BJ (cell line): ENCODE results near the gene ZCCHC4. TPM values are rescaled to one million over a fixed set of nuclear protein-coding genes. Genes with fewer than 3 reads are reported as not detected.

Experiments used
- CTCF ChIA-PET: fragments of 350-600 bp; formaldehyde crosslinking; extraction: SDS; loops from one replicate; lab custom pipeline; 2021; ENCODE audit warnings: antibody characterized with exemption, inconsistent platforms; lab: Yijun Ruan, JAX
- POLR2A ChIA-PET: fragments of 300-600 bp; sonication (Branson Sonifier 250); formaldehyde crosslinking; extraction: SDS; loops from one replicate; lab custom pipeline; 2021; ENCODE audit warnings: antibody characterized with exemption; lab: Charles Lee
- DNase-seq: peaks from one replicate; pipeline ENCODE4 v3.0.0-alpha.2; 2011; ENCODE audit warnings: low read depth
- H3K27me3 ChIP-seq: 2 replicates; pipeline ENCODE4 v1.6.0; 2011; ENCODE audit warnings: low read length; ENCODE audit not compliant: control insufficient read depth, insufficient read depth
- H3K36me3 ChIP-seq: 2 replicates; pipeline ENCODE4 v1.5.1; 2011; ENCODE audit warnings: low read length; ENCODE audit not compliant: control insufficient read depth, insufficient read depth
- H3K4me3 ChIP-seq: 2 replicates; pipeline ENCODE4 v1.5.1; 2011; ENCODE audit warnings: low read depth, mild to moderate bottlenecking, control low read depth, low read length
- polyA plus RNA-seq: library from polyadenylated mRNA; depleted of rRNA; stranded (reverse); fragments of >200 nt; gene quantifications from 2 replicates; pipeline ENCODE4 v1.2.3, GENCODE V29; 2011
- TF ChIP-seq, protein P1 (sequence below): IDR thresholded peaks from 2 replicates; pipeline ENCODE4 v1.5.1; 2011; ENCODE audit warnings: low read depth, mild to moderate bottlenecking, control low read depth, inconsistent platforms, low read length, moderate library complexity; ENCODE audit not compliant: insufficient read depth

ZCCHC4 gene
- polyA plus RNA-seq, 1 experiment, result 5.8 TPM

DNA sequence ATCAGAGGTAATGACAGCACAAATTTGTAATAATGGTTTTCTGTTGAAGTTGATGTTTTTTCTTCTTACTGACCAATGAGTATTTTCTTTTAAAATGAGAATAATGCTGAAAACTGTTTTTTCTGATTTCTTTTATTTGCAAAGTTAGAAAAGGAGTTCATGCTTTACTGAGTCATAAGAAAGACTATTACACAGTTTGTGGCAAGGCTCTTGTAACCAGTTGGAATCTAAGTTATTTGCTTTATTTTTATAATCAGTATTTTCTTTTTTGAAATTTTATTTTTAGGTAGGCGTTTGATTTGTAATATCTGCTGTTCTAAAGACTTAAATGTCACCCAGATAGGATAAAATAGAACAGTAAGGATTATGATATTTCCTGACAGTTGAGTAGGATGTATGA, 89.9 kb downstream of the ZCCHC4 start:
- peaks cover 8% of the 10 kb centered on the region for H3K36me3 ChIP-seq
- CTCF ChIA-PET, result interaction anchor here (0.6 kb wide), 1 partner anchor 365 kb away, joined by 3 read pairs; no protein-coding TSS in a partner anchor
- no peak for DNase-seq

DNA sequence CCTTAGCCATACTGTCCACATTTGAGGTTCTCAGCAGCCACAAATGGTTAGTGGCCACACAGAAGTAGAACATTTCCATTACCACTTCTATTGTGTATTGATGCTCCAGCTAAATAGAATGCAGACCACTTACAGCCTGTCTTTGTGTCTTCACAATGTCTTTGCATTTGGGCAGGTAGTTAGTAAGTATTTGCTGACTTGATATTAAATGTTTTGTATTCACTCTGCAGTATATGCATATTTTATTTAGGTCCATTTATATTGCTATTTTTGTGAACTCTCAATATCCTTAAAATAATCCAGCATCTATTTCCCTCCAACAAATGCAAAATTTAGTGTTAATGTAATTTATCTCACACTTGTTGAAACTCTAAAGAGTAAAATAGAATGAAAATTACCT, 91.1 kb downstream of the ZCCHC4 start:
- peaks cover 6% of the 10 kb centered on the region for H3K36me3 ChIP-seq
- no peak overlapping the region for H3K4me3 ChIP-seq
- POLR2A ChIA-PET, result no interaction called here
- no peaks in the 10 kb centered on the region for H3K27me3 ChIP-seq
- CTCF ChIA-PET, result no interaction called here
- DNase-seq, result no peak
- TF ChIP-seq, protein P1, sequence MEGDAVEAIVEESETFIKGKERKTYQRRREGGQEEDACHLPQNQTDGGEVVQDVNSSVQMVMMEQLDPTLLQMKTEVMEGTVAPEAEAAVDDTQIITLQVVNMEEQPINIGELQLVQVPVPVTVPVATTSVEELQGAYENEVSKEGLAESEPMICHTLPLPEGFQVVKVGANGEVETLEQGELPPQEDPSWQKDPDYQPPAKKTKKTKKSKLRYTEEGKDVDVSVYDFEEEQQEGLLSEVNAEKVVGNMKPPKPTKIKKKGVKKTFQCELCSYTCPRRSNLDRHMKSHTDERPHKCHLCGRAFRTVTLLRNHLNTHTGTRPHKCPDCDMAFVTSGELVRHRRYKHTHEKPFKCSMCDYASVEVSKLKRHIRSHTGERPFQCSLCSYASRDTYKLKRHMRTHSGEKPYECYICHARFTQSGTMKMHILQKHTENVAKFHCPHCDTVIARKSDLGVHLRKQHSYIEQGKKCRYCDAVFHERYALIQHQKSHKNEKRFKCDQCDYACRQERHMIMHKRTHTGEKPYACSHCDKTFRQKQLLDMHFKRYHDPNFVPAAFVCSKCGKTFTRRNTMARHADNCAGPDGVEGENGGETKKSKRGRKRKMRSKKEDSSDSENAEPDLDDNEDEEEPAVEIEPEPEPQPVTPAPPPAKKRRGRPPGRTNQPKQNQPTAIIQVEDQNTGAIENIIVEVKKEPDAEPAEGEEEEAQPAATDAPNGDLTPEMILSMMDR, result no peak

More for the DNA sequence above, 89.9 kb downstream of the ZCCHC4 start:
- Histone ChIP-seq H3K27me3 (no peaks in the 10 kb centered on the region), H3K4me3 (no peak overlapping the region)
- TF ChIP-seq, protein P1, result no peak
- POLR2A ChIA-PET, result no interaction called here

DNA sequence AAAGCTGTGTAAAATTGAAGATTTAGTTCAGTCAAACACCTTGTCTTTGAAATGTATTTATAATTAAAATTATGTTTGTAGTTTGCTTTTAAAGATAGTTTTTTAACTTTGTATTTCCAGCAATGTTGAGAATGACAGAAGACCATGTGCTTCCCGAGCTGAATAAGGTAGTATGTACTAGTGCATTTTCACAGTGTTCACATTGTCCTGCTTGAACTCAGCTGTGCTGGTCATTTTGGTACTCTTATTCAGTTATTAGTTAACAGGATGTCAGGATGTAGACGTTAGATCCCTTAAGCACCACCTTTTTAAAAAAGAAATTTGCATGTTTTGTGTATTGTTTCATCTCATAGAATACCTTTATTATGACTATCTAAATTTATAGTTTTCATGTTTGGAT, 92.9 kb downstream of the ZCCHC4 start:
- Histone ChIP-seq H3K36me3 (peaks cover 4% of the 10 kb centered on the region), H3K4me3 (no peak overlapping the region), H3K27me3 (no peaks in the 10 kb centered on the region)
- POLR2A ChIA-PET, result no interaction called here
- TF ChIP-seq, protein P1, result no peak
- CTCF ChIA-PET, result no interaction called here
- DNase-seq, result no peak

DNA sequence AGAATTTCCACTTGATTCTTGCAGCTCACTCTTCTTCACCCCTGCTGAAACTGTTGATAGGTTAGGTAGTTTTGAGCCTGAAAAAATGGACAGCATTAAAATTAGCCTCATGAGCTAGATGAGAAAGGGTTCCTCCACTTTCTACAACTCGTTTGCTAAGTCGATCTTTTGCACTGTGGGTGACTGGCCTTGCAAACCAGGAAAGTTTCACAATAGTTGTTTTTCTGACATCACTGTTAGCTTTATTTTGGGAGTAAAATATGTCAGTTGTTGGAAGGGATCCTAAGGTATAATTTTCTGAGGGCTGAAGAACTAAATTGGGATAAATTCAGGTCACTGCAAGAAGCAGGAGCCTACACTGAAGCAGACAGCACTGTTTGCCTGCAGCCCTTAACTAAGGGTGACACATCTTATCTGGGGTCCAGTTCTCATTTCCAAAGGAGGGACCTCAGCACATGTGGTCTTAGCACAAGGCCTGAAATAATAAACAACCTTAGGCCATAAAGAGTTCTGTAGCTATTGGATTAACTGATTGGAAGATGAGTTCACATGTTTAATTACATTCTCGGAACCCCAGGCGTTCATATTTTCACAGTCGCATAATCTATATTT, 93.6 kb downstream of the ZCCHC4 start:
- Histone ChIP-seq H3K27me3 (no peaks in the 10 kb centered on the region), H3K4me3 (no peak overlapping the region), H3K36me3 (peaks cover 5% of the 10 kb centered on the region)
- TF ChIP-seq, protein P1, result no peak
- ChIA-PET CTCF (interaction anchor here (0.9 to 1.3 kb wide), 2 partner anchors 11 to 14 kb away, joined by 3 to 4 read pairs; no protein-coding TSS in a partner anchor), POLR2A (no interaction called here)
- DNase-seq, result no peak

DNA sequence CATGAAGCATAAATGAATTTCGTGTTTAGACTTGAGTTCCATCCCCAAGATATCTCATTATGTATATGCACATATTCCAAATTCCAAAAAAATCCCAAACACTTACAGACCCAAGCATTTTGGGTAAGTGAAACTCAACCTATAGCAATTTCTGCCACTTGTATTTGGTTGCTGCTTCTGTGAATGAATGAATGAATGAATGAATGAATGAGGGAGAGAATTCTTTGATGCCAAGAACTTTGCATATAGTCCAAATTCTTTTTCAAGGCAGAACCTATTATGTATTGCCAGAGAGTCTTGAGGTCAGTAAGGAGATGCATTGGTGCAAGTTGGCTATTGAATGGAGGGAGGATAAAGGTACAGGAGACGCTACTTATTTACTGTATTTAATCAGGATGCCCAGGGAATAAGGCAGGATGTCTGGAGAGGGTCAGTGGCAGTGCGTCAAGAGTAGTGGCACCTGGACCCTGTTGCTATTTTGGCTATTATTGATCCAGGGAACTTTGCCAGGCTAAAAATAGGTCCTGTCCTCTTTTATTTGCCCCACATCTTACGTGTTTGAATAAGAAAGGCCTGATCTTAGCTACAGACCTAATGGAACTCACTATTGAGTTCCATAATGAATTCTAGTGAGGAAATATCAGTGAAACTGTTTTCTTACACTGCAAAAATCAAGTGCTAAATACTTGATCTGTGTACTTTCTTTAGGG, 98.4 kb downstream of the ZCCHC4 start:
- Histone ChIP-seq H3K4me3 (no peak overlapping the region), H3K36me3 (peaks cover 10% of the 10 kb centered on the region), H3K27me3 (no peaks in the 10 kb centered on the region)
- ChIA-PET POLR2A (no interaction called here), CTCF (no interaction called here)
- no peak for DNase-seq
- TF ChIP-seq, protein P1, result no peak
